Transverse colon (tissue), 4 donors: ENCODE measurements around the gene MSI2. TPM values are rescaled to one million over a fixed set of nuclear protein-coding genes. Genes with fewer than 3 reads are reported as not detected.

ENCODE experiments used
- DNase-seq: peaks from one replicate; pipeline ENCODE4 v3.0.0-alpha.2; 2019
- H3K27ac ChIP-seq, 4 donors: fragments of 200-600 bp; sonication (generic); 2 replicates each; pipeline ENCODE4 v1.5.1; 2016 to 2018; ENCODE audit warnings: inconsistent platforms in 4 of 4
- H3K27me3 ChIP-seq: fragments of 200-600 bp; sonication (generic); 2 replicates; pipeline ENCODE4 v1.5.1; 2017; ENCODE audit warnings: inconsistent platforms
- H3K36me3 ChIP-seq, 4 donors: fragments of 200-600 bp; sonication (generic); 2 replicates each; pipeline ENCODE4 v1.5.1; 2017 to 2019; ENCODE audit warnings: inconsistent platforms in 4 of 4
- H3K4me1 ChIP-seq, 4 donors: fragments of 200-600 bp; sonication (generic); 2 replicates each; pipeline ENCODE4 v1.5.1; 2017 to 2020; ENCODE audit warnings: inconsistent platforms in 4 of 4
- H3K4me3 ChIP-seq, 4 donors: fragments of 200-600 bp; sonication (generic); 1 replicate in 1 of 4; 2 replicates in 3 of 4; pipeline versions ENCODE4 v1.5.1 to v1.6.1; 2017 to 2019; ENCODE audit warnings: inconsistent platforms in 4 of 4
- H3K9me3 ChIP-seq, 2 donors: fragments of 200-600 bp; sonication (generic); 2 replicates each; pipeline ENCODE4 v1.5.1; 2017 to 2019; ENCODE audit warnings: inconsistent platforms in 2 of 2
- EP300 ChIP-seq: sonication (generic); formaldehyde crosslinking; IDR thresholded peaks from one replicate; pipeline ENCODE4 v1.6.1; 2017; ENCODE audit warnings: antibody characterized with exemption, low read depth
- POLR2A ChIP-seq: fragments of 450-650 bp; IDR thresholded peaks from one replicate; pipeline ENCODE4 v1.6.1; 2016; ENCODE audit warnings: antibody characterized with exemption, mild to moderate bottlenecking, moderate library complexity
- POLR2AphosphoS5 ChIP-seq, 3 donors: sonication (generic); formaldehyde crosslinking; IDR thresholded peaks; one replicate each; pipeline ENCODE4 v1.6.1; 2016; ENCODE audit warnings: antibody characterized with exemption in 3 of 3
- WGBS, 2 donors: methylation state at CpG; one replicate each; pipeline ENCODE4 v1.1.5; 2018; ENCODE audit warnings: low coverage in 1 of 2; 5-methylcytosine and 5-hydroxymethylcytosine counted together
- in situ Hi-C, 4 donors: fragments of 200-750 bp; cut with MboI; loops; one replicate each; pipeline versions ENCODE4 v1.15.0 to v1.15.1; 2017; ENCODE audit warnings: low sequenced_read_pairs in 3 of 4, low pct_ligation_motif_present in 1 of 4, low pct_unique_long_range_greater_than_20kb in 1 of 4
- intact Hi-C: fragments of 100-400 bp; cut with DNase I; formaldehyde crosslinking; loops from one replicate; pipeline ENCODE4 v1.15.1; 2023; ENCODE audit warnings: low total_unique reads
- total RNA-seq, 4 donors: library from RNA; depleted of rRNA; stranded (reverse); fragments of >200 nt; gene quantifications; one replicate each; pipeline ENCODE4 v1.1.0, GENCODE V29; 2016
- TF ChIP-seq, protein P1 (sequence below), 5 experiments: fragments of 200-600 bp in 3 of 5; fragments of 450-650 bp in 2 of 5; sonication (generic) in 3 of 5; IDR thresholded peaks; 1 replicate in 2 of 5; 2 replicates in 3 of 5; pipeline ENCODE4 v1.5.1; 2016 to 2017; ENCODE audit warnings: antibody characterized with exemption in 5 of 5, inconsistent platforms in 3 of 5, mild to moderate bottlenecking in 2 of 5, moderate library complexity in 1 of 5

The MSI2 gene
- total RNA-seq, 4 donors from 2014 or later = 20.6 to 36.0 (median 29.3) TPM

GRCh38 chr17:57285701-57286100, 29.4 kb downstream of the MSI2 start:
- H3K4me1 ChIP-seq = peaks cover 0 to 24% (median 6%) of the 10 kb centered on the region in 4 donors
- in situ Hi-C loops (no loop called here), intact Hi-C loops (no loop called here)
- no peak overlapping the region for H3K4me3 ChIP-seq
- no peaks in the 10 kb centered on the region for H3K36me3 ChIP-seq
- 70 to 74% methylated on average over 5 of the region's 5 CpGs for WGBS, 2 donors
- H3K27me3 ChIP-seq = no peaks in the 10 kb centered on the region
- no peak overlapping the region for H3K27ac ChIP-seq
- no peaks in the 10 kb centered on the region for H3K9me3 ChIP-seq
- DNase-seq = no peak
- TF ChIP-seq POLR2AphosphoS5 (IDR thresholded peaks at IDR 0.05) (no peak), POLR2A (no peak), EP300 (no peak)
- TF ChIP-seq, protein P1, sequence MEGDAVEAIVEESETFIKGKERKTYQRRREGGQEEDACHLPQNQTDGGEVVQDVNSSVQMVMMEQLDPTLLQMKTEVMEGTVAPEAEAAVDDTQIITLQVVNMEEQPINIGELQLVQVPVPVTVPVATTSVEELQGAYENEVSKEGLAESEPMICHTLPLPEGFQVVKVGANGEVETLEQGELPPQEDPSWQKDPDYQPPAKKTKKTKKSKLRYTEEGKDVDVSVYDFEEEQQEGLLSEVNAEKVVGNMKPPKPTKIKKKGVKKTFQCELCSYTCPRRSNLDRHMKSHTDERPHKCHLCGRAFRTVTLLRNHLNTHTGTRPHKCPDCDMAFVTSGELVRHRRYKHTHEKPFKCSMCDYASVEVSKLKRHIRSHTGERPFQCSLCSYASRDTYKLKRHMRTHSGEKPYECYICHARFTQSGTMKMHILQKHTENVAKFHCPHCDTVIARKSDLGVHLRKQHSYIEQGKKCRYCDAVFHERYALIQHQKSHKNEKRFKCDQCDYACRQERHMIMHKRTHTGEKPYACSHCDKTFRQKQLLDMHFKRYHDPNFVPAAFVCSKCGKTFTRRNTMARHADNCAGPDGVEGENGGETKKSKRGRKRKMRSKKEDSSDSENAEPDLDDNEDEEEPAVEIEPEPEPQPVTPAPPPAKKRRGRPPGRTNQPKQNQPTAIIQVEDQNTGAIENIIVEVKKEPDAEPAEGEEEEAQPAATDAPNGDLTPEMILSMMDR (IDR thresholded peaks at IDR 0.05) = no peak

DNA sequence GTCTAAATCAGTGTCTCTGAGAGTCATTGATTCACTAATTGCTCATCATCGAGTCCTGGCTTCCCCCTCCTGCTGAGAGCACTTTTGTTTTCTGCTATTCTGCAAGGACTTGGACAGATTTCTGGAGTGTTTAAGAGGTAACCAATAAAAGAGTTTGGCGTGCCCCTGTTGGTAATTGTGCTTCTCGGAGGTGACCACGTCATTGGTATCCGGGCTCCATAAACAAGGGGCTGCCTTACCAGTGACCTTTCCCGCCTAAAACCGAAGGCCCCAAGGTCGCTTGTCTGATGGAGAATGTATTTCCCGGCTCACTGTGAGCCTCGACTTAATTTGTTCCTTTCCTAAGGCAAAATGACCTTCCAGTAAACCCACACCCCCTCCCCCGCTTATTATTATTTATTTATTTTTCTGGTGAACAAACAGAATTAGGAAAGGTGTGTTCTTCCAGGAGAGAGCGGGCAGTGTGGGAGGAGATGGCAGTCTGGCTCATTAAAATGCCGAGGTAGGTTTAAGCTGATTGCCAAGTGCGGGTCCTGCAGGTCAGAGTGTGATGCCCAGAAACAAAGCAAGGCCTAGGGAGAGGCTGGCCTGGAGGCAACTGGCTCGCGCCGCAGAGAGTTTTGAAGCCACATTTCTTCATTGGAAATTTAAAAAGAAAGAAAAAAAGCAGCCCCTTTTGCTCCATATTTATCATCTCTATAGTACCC, 30.2 kb downstream of the MSI2 start:
- Histone ChIP-seq H3K4me1 (peaks cover 0 to 25% (median 6%) of the 10 kb centered on the region in 4 donors), H3K4me3 (no peak overlapping the region), H3K9me3 (no peaks in the 10 kb centered on the region), H3K36me3 (no peaks in the 10 kb centered on the region), H3K27ac (no peak overlapping the region), H3K27me3 (no peaks in the 10 kb centered on the region)
- WGBS, 2 donors = 94 to 99% methylated on average over 7 to 17 of the region's 17 CpGs
- in situ Hi-C loops (no loop called here), intact Hi-C loops (no loop called here)
- no peak for DNase-seq
- TF ChIP-seq, protein P1 (IDR thresholded peaks at IDR 0.05) = no peak
- TF ChIP-seq POLR2A (no peak), POLR2AphosphoS5 (IDR thresholded peaks at IDR 0.05) (no peak), EP300 (no peak)

GRCh38 chr17:57288040-57288772, 31.9 kb downstream of the MSI2 start:
- intact Hi-C loops = no loop called here
- Histone ChIP-seq H3K36me3 (no peaks in the 10 kb centered on the region), H3K4me3 (no peak overlapping the region), H3K27ac (peak overlapping the region in 1 of 4 donors; percentile 36), H3K4me1 (peaks cover 0 to 25% (median 6%) of the 10 kb centered on the region in 4 donors), H3K27me3 (no peaks in the 10 kb centered on the region), H3K9me3 (no peaks in the 10 kb centered on the region)
- 72% methylated on average over 2 to 10 of the region's 10 CpGs for WGBS, 2 donors
- DNase-seq = no peak
- in situ Hi-C loops = no loop called here
- TF ChIP-seq POLR2A = no peak
- TF ChIP-seq POLR2AphosphoS5 (IDR thresholded peaks at IDR 0.05) = peak in 1 of 3 donors; percentile 9

- Histone ChIP-seq H3K4me3 (no peak overlapping the region), H3K9me3 (no peaks in the 10 kb centered on the region), H3K4me1 (peaks cover 0 to 25% (median 6%) of the 10 kb centered on the region in 4 donors), H3K27ac (peak overlapping the region in 2 of 4 donors; percentile 12 to 36), H3K36me3 (no peaks in the 10 kb centered on the region), H3K27me3 (no peaks in the 10 kb centered on the region)
- no peak for DNase-seq
- intact Hi-C loops (no loop called here), in situ Hi-C loops (no loop called here)
- TF ChIP-seq POLR2AphosphoS5 (IDR thresholded peaks at IDR 0.05) = no peak
- TF ChIP-seq, protein P1 (IDR thresholded peaks at IDR 0.05) = no peak
- no peak for TF ChIP-seq POLR2A
- no peak for TF ChIP-seq EP300
- WGBS, 2 donors = 73% methylated on average over 3 of the region's 3 CpGs; no CpG with 5 or more reads in 1 of the 2 donors
Measured at GRCh38 chr17:57288773-57289121, 32.4 kb downstream of the MSI2 start.
